NOMO-1 (cell line): ENCODE data around the gene SERTAD1.

Experiments
- DNase-seq, 2 experiments: peaks; one replicate each; lab custom pipeline; 2025; ENCODE audit not compliant: unreplicated experiment in 2 of 2; lab: John Stamatoyannopoulos, UW

SERTAD1 gene

GRCh38 chr19:40380199-40381037, 45.4 kb downstream of the SERTAD1 start:
- DNase-seq: no peak

- no peak for DNase-seq
Observed at GRCh38 chr19:40379446-40380198, 46.2 kb downstream of the SERTAD1 start.

- DNase-seq: no peak
Observed at GRCh38 chr19:40378509-40378908, 47.3 kb downstream of the SERTAD1 start.

GRCh38 chr19:40377876-40378385, 47.9 kb downstream of the SERTAD1 start:
- DNase-seq: no peak

GRCh38 chr19:40376286-40376862, 49.4 kb downstream of the SERTAD1 start:
- DNase-seq: no peak

GRCh38 chr19:40374084-40374483, 51.7 kb downstream of the SERTAD1 start:
- DNase-seq: no peak

- no peak for DNase-seq
Observed at GRCh38 chr19:40371802-40372122, 54.0 kb downstream of the SERTAD1 start.
